ENCODE data around the gene SPINT4.
"Not testable (repeated sequence)": the region's sequence is repeated elsewhere in the genome, so short reads cannot be mapped to it uniquely, and the experiment has no call there.

The SPINT4 gene

GRCh38 chr20:45722047-45722446, at the start of gene SPINT4:
Gene SPINT4, plus strand, starts transcription at chr20:45722347. Its CDS starts 21 bp downstream, at chr20:45722368.
- no peak for DNase-seq (ENCODE audit: low spot score)

GRCh38 chr20:45672765-45673164, 49.4 kb upstream of the SPINT4 start:
- DNase-seq (ENCODE audit: low spot score), result no peak

- DNase-seq (ENCODE audit: low spot score), result no peak
Measured at GRCh38 chr20:45679650-45680049, 42.5 kb upstream of the SPINT4 start.

- no peak for DNase-seq (ENCODE audit: low spot score)
Measured at GRCh38 chr20:45685896-45686295, 36.3 kb upstream of the SPINT4 start.

GRCh38 chr20:45693346-45693745, 28.8 kb upstream of the SPINT4 start:
- DNase-seq (ENCODE audit: low spot score), result not testable (repeated sequence)

- no peak for DNase-seq (ENCODE audit: low spot score)
Measured at GRCh38 chr20:45695496-45695895, 26.7 kb upstream of the SPINT4 start.

- DNase-seq (ENCODE audit: low spot score), result no peak
Measured at GRCh38 chr20:45701104-45701503, 21.0 kb upstream of the SPINT4 start.

GRCh38 chr20:45701873-45702272, 20.3 kb upstream of the SPINT4 start, which contains the start of gene WFDC13:
Gene WFDC13, plus strand, starts transcription at chr20:45702038. Its CDS starts 86 bp downstream, at chr20:45702124.
- DNase-seq (ENCODE audit: low spot score), result no peak

- no peak for DNase-seq (ENCODE audit: low spot score)
Measured at GRCh38 chr20:45704969-45705637, 17.0 kb upstream of the SPINT4 start, which contains the start of gene WFDC10B. Gene WFDC10B, minus strand, starts transcription at chr20:45705019. Its CDS starts 19,027 bp downstream, at chr20:45685992.

GRCh38 chr20:45716141-45716688, 5.9 kb upstream of the SPINT4 start:
- not testable (repeated sequence) for DNase-seq (ENCODE audit: low spot score)

- no peak for DNase-seq (ENCODE audit: low spot score)
Measured at GRCh38 chr20:45725134-45725533, 3.0 kb downstream of the SPINT4 start.

- no peak for DNase-seq (ENCODE audit: low spot score)
Measured at GRCh38 chr20:45727044-45727443, 4.9 kb downstream of the SPINT4 start.

GRCh38 chr20:45732199-45732598, 10.1 kb downstream of the SPINT4 start:
- DNase-seq (ENCODE audit: low spot score), result no peak

- DNase-seq (ENCODE audit: low spot score), result no peak
Measured at GRCh38 chr20:45735552-45735951, 13.4 kb downstream of the SPINT4 start.

GRCh38 chr20:45735988-45736387, 13.8 kb downstream of the SPINT4 start:
- DNase-seq (ENCODE audit: low spot score), result no peak

GRCh38 chr20:45742596-45742995, 20.4 kb downstream of the SPINT4 start:
- no peak for DNase-seq (ENCODE audit: low spot score)

- DNase-seq (ENCODE audit: low spot score), result no peak
Measured at GRCh38 chr20:45745015-45745414, 22.9 kb downstream of the SPINT4 start.

GRCh38 chr20:45751721-45752120, 29.6 kb downstream of the SPINT4 start:
- no peak for DNase-seq (ENCODE audit: low spot score)

GRCh38 chr20:45752746-45753145, 30.6 kb downstream of the SPINT4 start:
- DNase-seq (ENCODE audit: low spot score), result no peak

- no peak for DNase-seq (ENCODE audit: low spot score)
Measured at GRCh38 chr20:45758096-45758495, 35.9 kb downstream of the SPINT4 start.

- DNase-seq (ENCODE audit: low spot score), result not testable (repeated sequence)
Measured at GRCh38 chr20:45759921-45760320, 37.8 kb downstream of the SPINT4 start.

- DNase-seq (ENCODE audit: low spot score), result not testable (repeated sequence)
Measured at GRCh38 chr20:45761966-45762365, 39.8 kb downstream of the SPINT4 start.

- DNase-seq (ENCODE audit: low spot score), result not testable (repeated sequence)
Measured at GRCh38 chr20:45764618-45765282, 42.6 kb downstream of the SPINT4 start.
